Neural cell (in vitro differentiated cells): ENCODE data around the gene HSF5. TPM values are rescaled to one million over a fixed set of nuclear protein-coding genes. Genes with fewer than 3 reads are reported as not detected.

ENCODE experiments used
- H2AFZ ChIP-seq: fragments of 200-600, 300-800 bp; sonication (generic), shearing (Covaris generic); 2 replicates; pipeline ENCODE4 v1.6.0; 2014; ENCODE audit warnings: low read depth, mild to moderate bottlenecking, antibody characterized with exemption, low read length, moderate library complexity
- H3F3A ChIP-seq: fragments of 200-600 bp; shearing (Covaris generic); 2 replicates; pipeline ENCODE4 v1.6.1; 2016; ENCODE audit warnings: mild to moderate bottlenecking, moderate library complexity, mixed read lengths, antibody characterized with exemption, low read length; ENCODE audit not compliant: insufficient read depth, poor library complexity, severe bottlenecking
- H3K27ac ChIP-seq: fragments of 200-600, 300-800 bp; sonication (generic), shearing (Covaris generic); 2 replicates; pipeline ENCODE4 v1.5.1; 2014; ENCODE audit warnings: mild to moderate bottlenecking, low read length, moderate library complexity
- H3K27me3 ChIP-seq: fragments of 300-800, 200-600 bp; sonication (generic), shearing (Covaris generic); 2 replicates; pipeline ENCODE4 v1.6.0; 2014; ENCODE audit warnings: mild to moderate bottlenecking, low read depth, low read length, moderate library complexity; ENCODE audit not compliant: insufficient read depth
- H3K36me3 ChIP-seq: fragments of 300-800, 200-600 bp; sonication (generic), shearing (Covaris generic); 2 replicates; pipeline ENCODE4 v1.5.1; 2014; ENCODE audit warnings: mild to moderate bottlenecking, antibody characterized with exemption, low read length, moderate library complexity; ENCODE audit not compliant: insufficient read depth
- H3K4me2 ChIP-seq: fragments of 300-800, 200-600 bp; sonication (generic), shearing (Covaris generic); 2 replicates; pipeline ENCODE4 v1.6.0; 2014; ENCODE audit warnings: mild to moderate bottlenecking, low read length
- H3K4me3 ChIP-seq: fragments of 300-800, 200-600 bp; sonication (generic), shearing (Covaris generic); 2 replicates; pipeline ENCODE4 v1.5.1; 2014; ENCODE audit warnings: mild to moderate bottlenecking, low read length, moderate library complexity
- H3K79me2 ChIP-seq: fragments of 200-600 bp; shearing (Covaris generic); replicated peaks from 2 replicates; pipeline ENCODE4 v1.6.0; 2014; ENCODE audit warnings: mild to moderate bottlenecking, low read length, moderate library complexity; ENCODE audit not compliant: insufficient read depth
- H3K9ac ChIP-seq: fragments of 300-800, 200-600 bp; sonication (generic), shearing (Covaris generic); 2 replicates; pipeline ENCODE4 v1.6.1; 2016; ENCODE audit warnings: mild to moderate bottlenecking, low read length, mixed read lengths
- H3K9me2 ChIP-seq: fragments of 200-600 bp; shearing (Covaris generic); 2 replicates; pipeline ENCODE4 v1.6.1; 2016; ENCODE audit warnings: mild to moderate bottlenecking, low read length, mixed read lengths; ENCODE audit not compliant: insufficient read depth
- H3K9me3 ChIP-seq: fragments of 200-600, 300-800 bp; sonication (generic), shearing (Covaris generic); 2 replicates; pipeline ENCODE4 v1.6.1; 2016; ENCODE audit warnings: mild to moderate bottlenecking, mixed run types, low read length, moderate library complexity, mixed read lengths
- H4K20me1 ChIP-seq: fragments of 200-600 bp; shearing (Covaris generic); 2 replicates; pipeline ENCODE4 v1.6.1; 2016; ENCODE audit warnings: mild to moderate bottlenecking, mixed run types; ENCODE audit not compliant: insufficient read depth
- CTCF ChIP-seq: fragments of 450-650 bp; IDR thresholded peaks from 2 replicates; pipeline ENCODE4 v1.5.1; 2014; ENCODE audit warnings: antibody characterized with exemption, mild to moderate bottlenecking, moderate library complexity; ENCODE audit not compliant: poor library complexity, severe bottlenecking
- EP300 ChIP-seq: fragments of 450-650 bp; conservative IDR thresholded peaks from 2 replicates; pipeline ENCODE4 v1.6.1; 2014; ENCODE audit warnings: antibody characterized with exemption, mild to moderate bottlenecking, moderate library complexity; ENCODE audit not compliant: poor library complexity, severe bottlenecking
- EZH2 ChIP-seq: fragments of 200-600, 300-800 bp; shearing (Covaris generic), sonication (generic); IDR thresholded peaks from 2 replicates; pipeline ENCODE4 v1.6.1; 2014; ENCODE audit warnings: antibody characterized with exemption, low read length, borderline replicate concordance, mild to moderate bottlenecking; ENCODE audit not compliant: insufficient read depth, poor library complexity, severe bottlenecking
- MXI1 ChIP-seq: fragments of 450-650 bp; conservative IDR thresholded peaks from 2 replicates; pipeline ENCODE4 v1.6.1; 2014; ENCODE audit warnings: antibody characterized with exemption, mild to moderate bottlenecking; ENCODE audit not compliant: poor library complexity, severe bottlenecking
- POLR2AphosphoS5 ChIP-seq: IDR thresholded peaks from 2 replicates; pipeline ENCODE4 v1.6.1; 2012
- RAD21 ChIP-seq: fragments of 450-650 bp; conservative IDR thresholded peaks from 2 replicates; pipeline ENCODE4 v1.6.1; 2014; ENCODE audit warnings: antibody characterized with exemption, mild to moderate bottlenecking, moderate library complexity
- SMC3 ChIP-seq: fragments of 450-650 bp; conservative IDR thresholded peaks from 2 replicates; pipeline ENCODE4 v1.6.1; 2014; ENCODE audit warnings: antibody characterized with exemption, mild to moderate bottlenecking, moderate library complexity; ENCODE audit not compliant: poor library complexity
- TAF1 ChIP-seq: IDR thresholded peaks from 2 replicates; pipeline ENCODE4 v1.6.1; 2012; ENCODE audit warnings: low read depth
- polyA plus RNA-seq: library from polyadenylated mRNA; depleted of rRNA; stranded (reverse); fragments of >200 nt; gene quantifications from 2 replicates; pipeline ENCODE4 v1.2.3, GENCODE V29; 2014
- TF ChIP-seq, protein P1 (sequence below): IDR thresholded peaks from 2 replicates; pipeline ENCODE4 v1.6.1; 2012; ENCODE audit warnings: borderline replicate concordance

The HSF5 gene
- polyA plus RNA-seq, 1 donor from 2014 or later, result 0.21 TPM

DNA sequence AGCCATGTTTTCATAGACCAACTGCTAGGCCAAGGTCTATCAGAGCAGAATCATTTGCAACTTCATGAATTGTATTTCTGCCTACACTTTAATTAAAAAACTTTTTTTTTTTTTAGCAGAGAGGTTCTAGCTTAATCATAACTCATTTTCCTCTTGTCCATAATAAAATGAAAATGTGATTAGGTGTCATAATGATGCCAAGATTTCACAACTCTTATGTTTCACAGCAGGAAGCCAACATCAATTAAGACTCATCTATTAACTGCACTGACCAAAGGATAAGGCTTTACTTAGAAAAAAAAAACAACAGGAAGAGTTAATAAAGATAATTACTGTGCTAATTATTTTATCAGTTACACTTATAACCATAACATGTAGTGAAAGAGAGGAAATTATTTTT, 52.0 kb downstream of the HSF5 start:
- Histone ChIP-seq H3K79me2 (no peaks in the 10 kb centered on the region), H3K9me2 (no peaks in the 10 kb centered on the region), H3F3A (no peaks in the 10 kb centered on the region), H3K4me3 (no peak overlapping the region), H3K9me3 (no peaks in the 10 kb centered on the region), H4K20me1 (no peaks in the 10 kb centered on the region), H3K27ac (no peak overlapping the region), H3K9ac (no peak overlapping the region), H3K36me3 (no peaks in the 10 kb centered on the region), H3K4me2 (no peak overlapping the region), H3K27me3 (no peaks in the 10 kb centered on the region), H2AFZ (no peak overlapping the region)
- TF ChIP-seq, protein P1, sequence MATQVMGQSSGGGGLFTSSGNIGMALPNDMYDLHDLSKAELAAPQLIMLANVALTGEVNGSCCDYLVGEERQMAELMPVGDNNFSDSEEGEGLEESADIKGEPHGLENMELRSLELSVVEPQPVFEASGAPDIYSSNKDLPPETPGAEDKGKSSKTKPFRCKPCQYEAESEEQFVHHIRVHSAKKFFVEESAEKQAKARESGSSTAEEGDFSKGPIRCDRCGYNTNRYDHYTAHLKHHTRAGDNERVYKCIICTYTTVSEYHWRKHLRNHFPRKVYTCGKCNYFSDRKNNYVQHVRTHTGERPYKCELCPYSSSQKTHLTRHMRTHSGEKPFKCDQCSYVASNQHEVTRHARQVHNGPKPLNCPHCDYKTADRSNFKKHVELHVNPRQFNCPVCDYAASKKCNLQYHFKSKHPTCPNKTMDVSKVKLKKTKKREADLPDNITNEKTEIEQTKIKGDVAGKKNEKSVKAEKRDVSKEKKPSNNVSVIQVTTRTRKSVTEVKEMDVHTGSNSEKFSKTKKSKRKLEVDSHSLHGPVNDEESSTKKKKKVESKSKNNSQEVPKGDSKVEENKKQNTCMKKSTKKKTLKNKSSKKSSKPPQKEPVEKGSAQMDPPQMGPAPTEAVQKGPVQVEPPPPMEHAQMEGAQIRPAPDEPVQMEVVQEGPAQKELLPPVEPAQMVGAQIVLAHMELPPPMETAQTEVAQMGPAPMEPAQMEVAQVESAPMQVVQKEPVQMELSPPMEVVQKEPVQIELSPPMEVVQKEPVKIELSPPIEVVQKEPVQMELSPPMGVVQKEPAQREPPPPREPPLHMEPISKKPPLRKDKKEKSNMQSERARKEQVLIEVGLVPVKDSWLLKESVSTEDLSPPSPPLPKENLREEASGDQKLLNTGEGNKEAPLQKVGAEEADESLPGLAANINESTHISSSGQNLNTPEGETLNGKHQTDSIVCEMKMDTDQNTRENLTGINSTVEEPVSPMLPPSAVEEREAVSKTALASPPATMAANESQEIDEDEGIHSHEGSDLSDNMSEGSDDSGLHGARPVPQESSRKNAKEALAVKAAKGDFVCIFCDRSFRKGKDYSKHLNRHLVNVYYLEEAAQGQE, result no peak
- TF ChIP-seq EP300, result no peak
- no peak for TF ChIP-seq CTCF
- no peak for TF ChIP-seq POLR2AphosphoS5
- no peak for TF ChIP-seq SMC3
- no peak for TF ChIP-seq EZH2
- TF ChIP-seq TAF1, result no peak
- TF ChIP-seq RAD21, result no peak
- TF ChIP-seq MXI1, result no peak

DNA sequence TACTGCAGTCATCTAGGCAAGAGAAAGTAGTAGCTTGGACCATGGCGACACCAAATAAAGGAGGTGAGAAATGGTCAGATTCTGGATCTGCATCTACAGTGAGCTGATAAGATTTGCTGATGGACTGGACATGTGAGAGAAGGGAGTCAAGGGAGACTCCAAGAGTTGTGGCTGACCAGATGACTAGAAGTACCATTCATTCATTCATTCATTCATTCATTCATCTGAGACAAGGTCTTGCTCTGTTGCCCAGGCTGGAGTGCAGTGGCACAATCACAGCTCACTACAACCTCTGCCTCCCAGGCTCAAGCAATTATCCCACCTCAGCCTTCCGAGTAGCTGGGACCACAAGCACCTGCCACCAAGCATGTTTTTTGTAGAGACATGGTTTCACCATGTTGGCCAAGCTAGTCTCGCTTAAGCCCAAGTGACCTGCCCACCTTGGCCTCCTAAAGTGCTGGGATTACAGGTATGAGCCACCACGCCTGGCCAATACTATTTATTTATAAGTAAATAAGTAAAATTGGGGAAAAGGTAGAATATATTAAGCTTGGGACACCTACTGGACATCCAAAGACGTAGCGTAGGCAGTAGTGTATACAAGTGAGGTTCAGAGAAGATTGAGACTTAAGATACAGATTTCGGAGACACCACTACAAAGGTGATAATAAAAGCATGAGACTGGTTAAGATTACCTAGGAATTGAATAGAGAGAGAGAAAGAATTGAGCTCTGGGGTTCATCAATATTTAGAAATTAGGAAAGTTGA, 55.2 kb downstream of the HSF5 start:
- no peak overlapping the region for H3K4me3 ChIP-seq
- no peak overlapping the region for H2AFZ ChIP-seq
- no peaks in the 10 kb centered on the region for H3K36me3 ChIP-seq
- H3K9me3 ChIP-seq, result no peaks in the 10 kb centered on the region
- H3K27me3 ChIP-seq, result no peaks in the 10 kb centered on the region
- no peaks in the 10 kb centered on the region for H3K9me2 ChIP-seq
- no peaks in the 10 kb centered on the region for H3K79me2 ChIP-seq
- no peaks in the 10 kb centered on the region for H4K20me1 ChIP-seq
- no peaks in the 10 kb centered on the region for H3F3A ChIP-seq
- TF ChIP-seq TAF1, result no peak
- no peak for TF ChIP-seq RAD21
- TF ChIP-seq CTCF, result no peak
- no peak for TF ChIP-seq SMC3
- no peak for TF ChIP-seq EP300
- TF ChIP-seq EZH2, result no peak
- TF ChIP-seq POLR2AphosphoS5, result no peak
- TF ChIP-seq, protein P1, result no peak
- no peak for TF ChIP-seq MXI1
- no peak overlapping the region for H3K4me2 ChIP-seq
- no peak overlapping the region for H3K9ac ChIP-seq
- H3K27ac ChIP-seq, result no peak overlapping the region
